Measurements from ENCODE around the gene CSTPP1.

GRCh38 chr11:46984548-46984947 is 48.0 kb downstream of the CSTPP1 start:
- no peak for TF ChIP-seq EZH2 (IDR thresholded peaks at IDR 0.05; ENCODE audit: low read length, missing control alignments)
- TF ChIP-seq, protein P1, sequence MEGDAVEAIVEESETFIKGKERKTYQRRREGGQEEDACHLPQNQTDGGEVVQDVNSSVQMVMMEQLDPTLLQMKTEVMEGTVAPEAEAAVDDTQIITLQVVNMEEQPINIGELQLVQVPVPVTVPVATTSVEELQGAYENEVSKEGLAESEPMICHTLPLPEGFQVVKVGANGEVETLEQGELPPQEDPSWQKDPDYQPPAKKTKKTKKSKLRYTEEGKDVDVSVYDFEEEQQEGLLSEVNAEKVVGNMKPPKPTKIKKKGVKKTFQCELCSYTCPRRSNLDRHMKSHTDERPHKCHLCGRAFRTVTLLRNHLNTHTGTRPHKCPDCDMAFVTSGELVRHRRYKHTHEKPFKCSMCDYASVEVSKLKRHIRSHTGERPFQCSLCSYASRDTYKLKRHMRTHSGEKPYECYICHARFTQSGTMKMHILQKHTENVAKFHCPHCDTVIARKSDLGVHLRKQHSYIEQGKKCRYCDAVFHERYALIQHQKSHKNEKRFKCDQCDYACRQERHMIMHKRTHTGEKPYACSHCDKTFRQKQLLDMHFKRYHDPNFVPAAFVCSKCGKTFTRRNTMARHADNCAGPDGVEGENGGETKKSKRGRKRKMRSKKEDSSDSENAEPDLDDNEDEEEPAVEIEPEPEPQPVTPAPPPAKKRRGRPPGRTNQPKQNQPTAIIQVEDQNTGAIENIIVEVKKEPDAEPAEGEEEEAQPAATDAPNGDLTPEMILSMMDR (conservative IDR thresholded peaks at IDR 0.05 in 1 of 2, IDR thresholded peaks at IDR 0.05 in 1 of 2; ENCODE audit: low read depth in 1 of 2, low read length in 2 of 2), result no peak
